Endothelial cell (in vitro differentiated cells): ENCODE data around the gene MXRA7. TPM values are rescaled to one million over a fixed set of nuclear protein-coding genes. Genes with fewer than 3 reads are reported as not detected.

Experiments used
- DNase-seq: peaks from one replicate; pipeline ENCODE4 v3.0.0; 2021; ENCODE audit warnings: low spot score
- H3K27ac Mint-ChIP-seq: one replicate; pipeline ENCODE4 v1.8.0; 2021; ENCODE audit warnings: mixed read lengths, inconsistent platforms; ENCODE audit not compliant: unreplicated experiment
- H3K27me3 Mint-ChIP-seq: one replicate; pipeline ENCODE4 v1.8.0; 2021; ENCODE audit warnings: mild to moderate bottlenecking, moderate library complexity, mixed read lengths, inconsistent platforms; ENCODE audit not compliant: unreplicated experiment
- H3K36me3 Mint-ChIP-seq: one replicate; pipeline ENCODE4 v1.8.0; 2021; ENCODE audit warnings: mild to moderate bottlenecking, low read depth, mixed read lengths, inconsistent platforms; ENCODE audit not compliant: unreplicated experiment
- H3K4me1 Mint-ChIP-seq: one replicate; pipeline ENCODE4 v1.8.0; 2021; ENCODE audit warnings: mild to moderate bottlenecking, mixed read lengths, inconsistent platforms; ENCODE audit not compliant: unreplicated experiment
- H3K4me3 Mint-ChIP-seq: one replicate; pipeline ENCODE4 v1.8.0; 2021; ENCODE audit warnings: mild to moderate bottlenecking, mixed read lengths, inconsistent platforms; ENCODE audit not compliant: unreplicated experiment
- H3K9me3 Mint-ChIP-seq: one replicate; pipeline ENCODE4 v1.8.0; 2021; ENCODE audit warnings: mixed read lengths, inconsistent platforms; ENCODE audit not compliant: unreplicated experiment
- CTCF ChIP-seq: fragments of 200-600 bp; sonication (generic); IDR thresholded peaks from one replicate; pipeline ENCODE4 v1.5.0; 2021; ENCODE audit warnings: antibody characterized with exemption; ENCODE audit not compliant: unreplicated experiment
- total RNA-seq: library from RNA; stranded (reverse); fragmentation: NEBNext Ultra II Directional; extraction: Animal tissue kit (Norgen Biotek cat#: 25700); gene quantifications from one replicate; pipeline ENCODE4 v1.2.1, GENCODE V29; 2021; ENCODE audit not compliant: unreplicated experiment

Gene MXRA7
- total RNA-seq, 1 donor from 2014 or later, result 51.6 TPM

- no peak for DNase-seq
- peaks cover 2% of the 10 kb centered on the region for H3K27me3 Mint-ChIP-seq
- H3K27ac Mint-ChIP-seq, result no peak overlapping the region
- no peak overlapping the region for H3K4me3 Mint-ChIP-seq
- H3K4me1 Mint-ChIP-seq, result peaks cover 6% of the 10 kb centered on the region
- H3K36me3 Mint-ChIP-seq, result peaks cover 43% of the 10 kb centered on the region
- H3K9me3 Mint-ChIP-seq, result no peaks in the 10 kb centered on the region
- TF ChIP-seq CTCF, result no peak
These were observed 5.5 kb upstream of the MXRA7 start for GRCh38 chr17:76716146-76716838.

- H3K4me3 Mint-ChIP-seq, result no peak overlapping the region
These were observed 4.7 kb upstream of the MXRA7 start for GRCh38 chr17:76715496-76715830.

GRCh38 chr17:76714822-76715495 is 4.2 kb upstream of the MXRA7 start:
- Mint-ChIP-seq H3K27ac (no peak overlapping the region), H3K4me3 (no peak overlapping the region)

More at GRCh38 chr17:76715496-76715830, 4.7 kb upstream of the MXRA7 start:
- no peak overlapping the region for H3K27ac Mint-ChIP-seq
- H3K36me3 Mint-ChIP-seq, result peaks cover 39% of the 10 kb centered on the region
- no peak for TF ChIP-seq CTCF
- H3K27me3 Mint-ChIP-seq, result peaks cover 2% of the 10 kb centered on the region
- peaks cover 8% of the 10 kb centered on the region for H3K4me1 Mint-ChIP-seq
- DNase-seq, result no peak
- no peaks in the 10 kb centered on the region for H3K9me3 Mint-ChIP-seq

GRCh38 chr17:76714336-76714735 is 3.6 kb upstream of the MXRA7 start:
- no peak for DNase-seq
- H3K4me3 Mint-ChIP-seq, result no peak overlapping the region

More at GRCh38 chr17:76714822-76715495, 4.2 kb upstream of the MXRA7 start:
- H3K36me3 Mint-ChIP-seq, result peaks cover 36% of the 10 kb centered on the region
- peak; percentile 90 for TF ChIP-seq CTCF
- H3K27me3 Mint-ChIP-seq, result peaks cover 2% of the 10 kb centered on the region
- peak; percentile 77 for DNase-seq
- no peaks in the 10 kb centered on the region for H3K9me3 Mint-ChIP-seq
- H3K4me1 Mint-ChIP-seq, result peaks cover 9% of the 10 kb centered on the region

More at GRCh38 chr17:76714336-76714735, 3.6 kb upstream of the MXRA7 start:
- TF ChIP-seq CTCF, result no peak
- Mint-ChIP-seq H3K9me3 (no peaks in the 10 kb centered on the region), H3K27me3 (peaks cover 5% of the 10 kb centered on the region), H3K4me1 (peaks cover 15% of the 10 kb centered on the region), H3K27ac (no peak overlapping the region), H3K36me3 (peaks cover 34% of the 10 kb centered on the region)
